CD4-positive, alpha-beta T cell (primary cell): ENCODE measurements around the gene DZIP3. TPM values are rescaled to one million over a fixed set of nuclear protein-coding genes. Genes with fewer than 3 reads are reported as not detected.

Source experiments
- ATAC-seq: fragments of 200-7000 bp; cut with Tn5 transposase; one replicate; pipeline ENCODE4 v1.10.0; 2022; ENCODE audit warnings: mild to moderate bottlenecking; ENCODE audit not compliant: poor library complexity
- CTCF ChIA-PET: fragments of 350-600 bp; sonication (Branson Sonifier 250); formaldehyde crosslinking; loops from one replicate; lab custom pipeline; 2021; ENCODE audit warnings: antibody characterized with exemption, inconsistent platforms; lab: Charles Lee
- POLR2A ChIA-PET: fragments of 350-600 bp; sonication (Branson Sonifier 250); formaldehyde crosslinking; loops from one replicate; lab custom pipeline; 2021; ENCODE audit warnings: antibody characterized with exemption, inconsistent platforms; lab: Charles Lee
- DNase-seq, 14 experiments: peaks; one replicate each; pipeline ENCODE4 v3.0.0-alpha.2; 2013 to 2020; ENCODE audit warnings: mixed read lengths in 2 of 14
- H3K27ac ChIP-seq, 2 donors: one replicate each; pipeline versions ENCODE4 v1.5.1 to v1.7.0; 2013; ENCODE audit warnings: low read length in 2 of 2, low read depth in 1 of 2, mild to moderate bottlenecking in 1 of 2
- H3K27me3 ChIP-seq, 2 experiments: 1 replicate in 1 of 2; 2 replicates in 1 of 2; pipeline versions ENCODE4 v1.6.1 to v1.7.0; 2013; ENCODE audit warnings: low read length in 2 of 2, control low read depth in 1 of 2, mild to moderate bottlenecking in 1 of 2, moderate library complexity in 1 of 2; ENCODE audit not compliant: insufficient read depth in 2 of 2, control insufficient read depth in 1 of 2
- H3K36me3 ChIP-seq: one replicate; pipeline ENCODE4 v1.6.1; 2013; ENCODE audit warnings: low read length, control low read depth; ENCODE audit not compliant: insufficient read depth
- H3K4me1 ChIP-seq: one replicate; pipeline ENCODE4 v1.6.1; 2013; ENCODE audit warnings: low read length, control low read depth; ENCODE audit not compliant: insufficient read depth
- H3K4me3 ChIP-seq: one replicate; pipeline ENCODE4 v1.5.1; 2013; ENCODE audit warnings: mild to moderate bottlenecking, low read length, moderate library complexity
- H3K9me3 ChIP-seq, 2 experiments: 1 replicate in 1 of 2; 2 replicates in 1 of 2; pipeline versions ENCODE4 v1.6.1 to v1.7.0; 2013; ENCODE audit warnings: low read length in 2 of 2, mild to moderate bottlenecking in 2 of 2, control low read depth in 1 of 2, moderate library complexity in 1 of 2; ENCODE audit not compliant: control insufficient read depth in 1 of 2, insufficient read depth in 1 of 2
- H3K27ac Mint-ChIP-seq: one replicate; pipeline ENCODE4 v1.8.0; 2020; ENCODE audit warnings: mixed read lengths
- H3K27me3 Mint-ChIP-seq: one replicate; pipeline ENCODE4 v1.8.0; 2021; ENCODE audit warnings: mixed read lengths
- H3K36me3 Mint-ChIP-seq: one replicate; pipeline ENCODE4 v1.8.0; 2021; ENCODE audit warnings: low read depth, mixed read lengths
- H3K4me1 Mint-ChIP-seq: one replicate; pipeline ENCODE4 v1.8.0; 2021; ENCODE audit warnings: low read depth, mixed read lengths
- H3K4me3 Mint-ChIP-seq: one replicate; pipeline ENCODE4 v1.8.0; 2020; ENCODE audit warnings: mild to moderate bottlenecking, mixed read lengths
- H3K9me3 Mint-ChIP-seq: one replicate; pipeline ENCODE4 v1.8.0; 2020; ENCODE audit warnings: mixed read lengths
- CTCF ChIP-seq: fragments of 200-600 bp; IDR thresholded peaks from one replicate; pipeline ENCODE4 v1.8.0; 2022; ENCODE audit warnings: antibody characterized with exemption, mild to moderate bottlenecking
- intact Hi-C, 2 experiments: fragments of 100-400 bp; cut with DNase I in 1 of 2; cut with micrococcal nuclease in 1 of 2; formaldehyde crosslinking; loops; one replicate each; pipeline versions ENCODE4 v1.15.1 to v1.9.0; 2023 to 2025; cut with DNase I, micrococcal nuclease
- total RNA-seq, 174 experiments: library from RNA in 2 of 174; stranded (reverse) in 2 of 174; gene quantifications; one replicate each; pipeline ENCODE4 v1.2.3 and lab custom pipeline; 2021 to 2026

The DZIP3 gene
- total RNA-seq, 2 experiments from 2014 or later, result 12.2 to 14.5 TPM

- peak overlapping the region; percentile 52 to 78 for H3K27ac ChIP-seq
- peak in 11 of 14 experiments; percentile 7 to 83 (median 35) for DNase-seq
- peak; percentile 92 for ATAC-seq
- peak overlapping the region; percentile 34 for H3K4me3 ChIP-seq
- POLR2A ChIA-PET, result interaction anchor here (1.0 to 10.0 kb wide), 9 partner anchors 9 to 380 kb away, joined by 3 to 250 read pairs (median 5); partner anchors contain the start of genes CIP2A, DZIP3 and IFT57
- H3K27me3 ChIP-seq, result no peaks in the 10 kb centered on the region
- CTCF ChIA-PET, result interaction anchor here (0.9 to 1.8 kb wide), 3 partner anchors 10 to 125 kb away, joined by 3 to 7 read pairs (median 4); partner anchors contain the start of genes CIP2A and DZIP3
- H3K27me3 Mint-ChIP-seq, result no peaks in the 10 kb centered on the region
- H3K9me3 ChIP-seq, result no peaks in the 10 kb centered on the region
- intact Hi-C loops, result loop anchor here in 1 of 2 experiments (2.0 kb wide), 1 partner anchor 14 kb away; the partner anchor contains the start of genes CIP2A and DZIP3
- peaks cover 73% of the 10 kb centered on the region for H3K4me1 Mint-ChIP-seq
- peaks cover 20% of the 10 kb centered on the region for H3K4me1 ChIP-seq
- no peaks in the 10 kb centered on the region for H3K9me3 Mint-ChIP-seq
- peak overlapping the region; percentile 87 for H3K4me3 Mint-ChIP-seq
- peaks cover 2% of the 10 kb centered on the region for H3K36me3 Mint-ChIP-seq
- no peak for TF ChIP-seq CTCF
- no peaks in the 10 kb centered on the region for H3K36me3 ChIP-seq
- peak overlapping the region; percentile 87 for H3K27ac Mint-ChIP-seq
Measured at GRCh38 chr3:108602249-108602934, 12.9 kb downstream of the DZIP3 start.

- peaks cover 20% of the 10 kb centered on the region for H3K4me1 ChIP-seq
- Mint-ChIP-seq H3K27ac (peak overlapping the region; percentile 87), H3K27me3 (no peaks in the 10 kb centered on the region)
Measured at GRCh38 chr3:108602935-108603294, 13.4 kb downstream of the DZIP3 start.

More at GRCh38 chr3:108602935-108603294, 13.4 kb downstream of the DZIP3 start:
- ChIA-PET POLR2A (interaction anchor here (1.0 to 10.0 kb wide), 9 partner anchors 9 to 381 kb away, joined by 3 to 250 read pairs (median 5); partner anchors contain the start of genes CIP2A, DZIP3 and IFT57), CTCF (interaction anchor here (0.9 to 1.8 kb wide), 3 partner anchors 11 to 125 kb away, joined by 3 to 7 read pairs (median 4); partner anchors contain the start of genes CIP2A and DZIP3)
- H3K36me3 Mint-ChIP-seq, result peaks cover 7% of the 10 kb centered on the region
- no peaks in the 10 kb centered on the region for H3K27me3 ChIP-seq
- H3K4me3 Mint-ChIP-seq, result peak overlapping the region; percentile 87
- H3K4me3 ChIP-seq, result peak overlapping the region; percentile 34
- ATAC-seq, result peak; percentile 12
- H3K9me3 Mint-ChIP-seq, result no peaks in the 10 kb centered on the region
- H3K9me3 ChIP-seq, result no peaks in the 10 kb centered on the region
- TF ChIP-seq CTCF, result no peak
- peak overlapping the region; percentile 52 to 78 for H3K27ac ChIP-seq
- intact Hi-C loops, result loop anchor here in 1 of 2 experiments (2.0 kb wide), 1 partner anchor 14 kb away; the partner anchor contains the start of genes CIP2A and DZIP3
- peaks cover 72% of the 10 kb centered on the region for H3K4me1 Mint-ChIP-seq
- no peaks in the 10 kb centered on the region for H3K36me3 ChIP-seq
- DNase-seq, result no peak
